Dermis blood vessel endothelial cell (primary cell): ENCODE data around the gene FGD2. TPM values are rescaled to one million over a fixed set of nuclear protein-coding genes. Genes with fewer than 3 reads are reported as not detected.
A peak's percentile ranks its signal among the peaks of the same experiment; 100 is the strongest.
"Not testable (repeated sequence)": the region's sequence is repeated elsewhere in the genome, so short reads cannot be mapped to it uniquely, and the experiment has no call there.

ENCODE experiments used
- DNase-seq: peaks from one replicate; pipeline ENCODE4 v3.0.0; 2010
- total RNA-seq: library from RNA; depleted of rRNA; stranded (reverse); fragments of >200 nt; gene quantifications from 2 replicates; pipeline ENCODE4 v1.2.3, GENCODE V29; 2014

FGD2 gene
- total RNA-seq, 1 donor from 2014 or later, result not detected

DNA sequence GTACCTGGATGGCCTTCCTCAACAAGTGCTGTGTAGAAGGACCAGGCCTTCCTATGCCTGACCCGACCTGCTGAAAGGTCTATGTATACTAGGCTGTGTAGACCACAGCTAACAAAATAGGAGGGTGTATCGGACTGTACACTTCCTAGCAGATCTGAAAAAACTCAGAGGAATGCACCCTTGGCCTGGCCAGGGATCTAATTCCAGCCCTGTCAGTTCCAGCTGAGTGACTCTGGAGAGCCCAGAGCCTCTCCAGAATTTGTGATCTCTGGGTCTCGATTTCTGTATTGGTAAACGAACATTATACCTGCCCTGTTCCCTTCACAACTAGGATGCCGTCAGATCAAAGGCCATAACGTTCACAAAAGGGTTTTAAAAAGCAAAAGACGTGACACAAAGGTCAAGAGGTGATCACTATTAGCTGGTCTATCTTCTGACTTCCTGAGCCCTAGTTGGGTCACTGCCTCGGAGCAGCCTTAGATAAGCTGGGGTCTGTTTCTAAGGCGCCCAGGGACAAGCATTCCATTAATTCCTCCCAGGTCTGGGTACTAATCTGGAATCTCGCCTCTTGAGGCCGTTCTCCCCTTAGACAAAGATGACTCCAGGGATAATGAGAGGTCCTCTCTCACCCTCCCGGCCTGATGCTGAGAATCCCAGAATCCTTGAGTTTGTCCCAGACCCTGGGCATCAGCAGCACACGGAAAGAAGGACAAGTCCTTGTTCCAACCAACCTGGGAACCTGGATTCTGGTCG is 33.4 kb upstream of the FGD2 start:
- no peak for DNase-seq

DNA sequence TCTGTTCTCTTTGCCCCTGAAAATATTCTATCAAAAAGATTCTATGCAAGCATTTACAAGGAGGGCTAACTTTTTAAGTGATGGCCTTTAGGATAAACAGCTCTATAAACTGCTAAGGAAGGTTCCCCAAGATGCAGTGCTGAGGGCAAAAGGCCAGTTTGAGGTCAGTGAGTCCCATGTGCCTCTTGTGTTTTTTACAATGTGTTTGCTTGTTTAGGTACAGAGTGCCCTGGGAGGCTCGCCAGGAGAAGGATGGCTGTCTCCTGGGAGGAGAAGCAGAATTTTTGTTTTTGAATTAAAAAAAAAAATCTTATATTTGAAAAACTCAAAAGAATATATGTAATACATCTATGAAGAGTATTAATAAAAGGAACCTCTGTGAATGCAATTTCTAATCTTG is 32.3 kb upstream of the FGD2 start:
- no peak for DNase-seq

DNA sequence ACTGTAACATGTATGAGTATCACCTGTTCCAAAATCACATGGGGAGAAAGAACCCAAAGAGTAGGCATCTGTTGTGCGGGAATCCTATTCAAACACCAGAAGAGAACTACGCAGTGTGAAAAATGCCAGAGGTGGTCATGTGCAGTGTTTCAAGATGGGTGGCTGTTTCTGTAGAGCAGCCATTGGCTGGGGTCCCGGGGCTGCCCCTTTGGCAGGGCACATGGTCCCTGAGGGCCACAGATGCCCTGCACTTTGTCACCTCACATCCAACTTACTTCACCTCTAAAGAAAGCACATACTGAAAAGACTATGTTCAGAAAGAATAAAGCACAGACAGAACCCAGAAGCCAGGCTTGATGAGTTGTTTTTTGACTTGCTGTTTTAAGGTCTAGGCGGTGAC is 31.8 kb upstream of the FGD2 start:
- no peak for DNase-seq

DNA sequence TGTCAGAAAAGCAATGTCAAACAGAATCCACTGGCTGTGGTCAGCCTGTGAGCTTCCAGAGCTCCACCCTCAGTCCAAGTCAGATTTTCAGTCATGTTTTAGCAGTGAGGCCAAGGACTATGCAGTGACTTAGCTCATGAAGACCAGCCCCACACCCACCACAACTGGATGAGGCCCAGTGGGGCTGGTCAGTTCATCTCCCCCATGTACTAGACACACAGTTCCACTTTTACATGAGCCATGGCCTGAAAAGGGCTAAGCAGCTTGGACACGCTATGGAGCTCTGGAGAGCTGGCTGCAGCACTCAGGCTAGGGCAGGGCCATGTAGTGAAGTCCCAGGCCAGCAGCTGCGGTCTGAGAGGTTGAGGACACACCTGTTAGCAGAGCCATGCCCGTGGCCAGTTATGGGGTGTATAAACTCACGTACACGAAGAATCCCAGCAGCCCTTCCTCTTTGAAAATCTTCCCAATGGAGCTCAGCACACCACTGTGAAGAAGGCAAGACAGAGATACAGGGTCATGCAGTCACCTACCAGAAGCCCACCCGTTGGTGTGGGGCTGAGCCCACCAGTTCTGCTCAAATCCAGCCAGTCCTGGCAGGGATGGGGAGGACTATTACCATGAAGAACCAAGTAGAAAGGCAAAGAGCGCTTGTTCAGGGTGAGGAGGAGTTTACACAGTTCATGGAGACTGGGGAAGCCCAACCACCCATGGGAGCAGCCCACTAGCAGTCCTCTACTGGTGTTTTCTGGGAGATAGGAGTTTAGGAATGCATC is 30.0 kb upstream of the FGD2 start:
- DNase-seq, result no peak

DNA sequence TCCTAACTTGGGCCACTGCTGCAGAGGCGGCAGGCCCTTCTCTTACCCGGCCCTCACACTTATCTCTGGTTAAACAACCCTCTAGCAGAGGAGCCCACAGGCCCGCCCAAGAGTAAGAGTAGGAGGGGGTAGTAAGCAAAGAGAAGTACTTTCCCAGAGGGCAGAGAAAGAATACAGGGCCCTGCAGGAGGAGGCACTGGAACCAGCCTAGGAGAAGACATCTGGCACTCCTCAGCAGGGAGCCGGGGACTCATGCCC is 29.5 kb upstream of the FGD2 start:
- DNase-seq, result no peak

DNA sequence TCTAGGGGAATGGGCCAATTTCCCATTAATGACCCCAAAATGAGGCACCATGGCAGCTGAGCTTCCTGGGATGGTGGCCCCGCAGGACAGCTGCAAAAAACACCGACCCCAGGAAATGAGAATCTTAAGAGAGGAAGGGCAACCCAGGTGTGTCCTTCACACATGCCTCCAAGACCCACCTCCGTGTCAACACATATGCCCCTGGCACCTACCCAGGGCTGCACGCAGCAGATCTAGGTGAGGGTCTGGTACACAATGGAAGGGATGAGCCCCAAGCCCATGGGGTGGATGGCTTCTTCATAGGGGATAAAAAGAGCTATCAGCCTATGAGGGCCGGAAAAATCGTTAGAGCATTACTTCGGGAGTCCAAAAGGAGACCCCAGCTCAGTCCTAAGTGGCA is 28.9 kb upstream of the FGD2 start:
- no peak for DNase-seq

DNA sequence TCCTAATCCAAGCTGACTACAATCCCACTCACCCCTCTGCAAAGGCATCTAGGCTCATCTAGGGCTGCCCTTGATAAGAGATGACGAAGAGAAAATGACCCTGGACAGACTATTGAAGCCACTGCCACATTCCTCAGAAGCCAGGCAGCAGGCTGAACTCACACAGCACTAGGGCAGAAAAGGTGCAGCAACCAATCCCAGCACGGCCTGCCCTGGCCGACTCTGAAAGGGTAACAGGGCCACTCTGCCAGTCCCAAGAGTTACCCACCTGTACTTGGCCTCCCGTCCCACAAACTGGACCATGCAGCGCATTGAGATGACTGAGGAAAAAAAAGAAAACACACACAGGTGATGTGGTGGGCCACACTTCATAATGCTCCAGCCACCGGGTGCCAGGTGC is 28.5 kb upstream of the FGD2 start:
- DNase-seq, result no peak

DNA sequence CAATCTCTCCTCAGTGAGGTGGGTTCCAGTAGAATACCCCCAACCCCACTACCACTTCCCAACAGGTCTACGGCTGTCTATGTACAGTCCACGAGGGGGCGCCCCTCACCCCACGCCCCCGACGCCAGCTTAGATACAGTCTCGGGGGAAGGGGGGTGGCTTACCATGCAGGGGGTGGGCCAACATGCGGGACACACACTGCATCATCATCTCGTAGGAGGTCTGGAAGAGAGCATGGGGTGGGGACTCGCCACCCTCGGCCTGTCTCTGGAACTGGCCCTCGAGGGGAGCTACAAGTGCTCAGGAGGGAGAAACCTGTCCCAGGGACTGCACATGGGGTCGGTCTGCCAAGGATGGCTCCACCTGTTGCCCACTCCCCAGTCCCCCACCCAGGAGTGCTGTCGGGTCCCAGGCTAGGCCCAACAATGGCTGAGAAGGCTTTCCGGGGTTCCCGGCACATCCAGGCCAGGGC is 27.9 kb upstream of the FGD2 start:
- DNase-seq, result peak; percentile 44

DNA sequence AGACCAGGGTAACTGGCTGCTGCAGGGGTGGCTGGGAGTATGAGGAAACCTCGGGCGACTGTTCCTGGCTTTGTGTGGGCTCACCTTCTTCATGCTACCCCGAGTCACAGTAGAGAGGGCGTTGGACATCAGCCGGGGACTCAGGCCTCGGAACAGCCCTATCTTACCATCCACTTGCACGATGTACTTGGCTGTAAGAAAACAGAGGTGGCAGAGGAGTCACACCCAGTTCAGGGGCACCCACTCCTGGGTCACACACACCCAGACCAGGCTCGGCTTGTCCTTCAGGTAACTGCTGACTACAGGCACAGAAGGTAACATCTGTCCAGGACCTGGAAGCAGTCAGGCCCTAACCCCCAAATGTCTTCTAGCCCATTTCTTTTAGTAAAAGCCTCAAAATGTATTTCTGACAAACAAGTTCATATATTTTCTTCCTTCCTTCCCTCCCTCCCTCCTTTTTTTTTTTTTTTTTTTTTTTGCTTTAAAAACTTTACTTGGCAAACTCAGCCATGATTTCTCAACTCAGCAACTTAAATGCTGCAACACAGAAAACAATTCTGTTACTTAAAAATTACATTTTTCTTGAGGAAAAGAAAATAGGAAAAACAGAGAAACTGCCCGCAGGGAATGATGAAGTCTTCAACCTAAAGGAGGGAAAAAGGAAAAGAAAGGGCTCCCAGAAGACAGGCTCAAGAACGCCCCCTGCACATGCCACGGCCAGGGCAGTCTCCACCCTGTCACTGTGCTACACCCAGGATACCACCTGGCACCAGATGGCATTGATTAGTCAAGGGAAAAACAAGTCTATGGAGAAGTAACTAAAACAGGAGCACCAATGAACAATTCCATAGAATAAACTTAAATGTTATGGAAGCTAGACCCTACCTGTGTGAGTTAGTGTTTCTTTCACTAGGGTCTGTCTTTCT is 26.8 kb upstream of the FGD2 start:
- no peak for DNase-seq

DNA sequence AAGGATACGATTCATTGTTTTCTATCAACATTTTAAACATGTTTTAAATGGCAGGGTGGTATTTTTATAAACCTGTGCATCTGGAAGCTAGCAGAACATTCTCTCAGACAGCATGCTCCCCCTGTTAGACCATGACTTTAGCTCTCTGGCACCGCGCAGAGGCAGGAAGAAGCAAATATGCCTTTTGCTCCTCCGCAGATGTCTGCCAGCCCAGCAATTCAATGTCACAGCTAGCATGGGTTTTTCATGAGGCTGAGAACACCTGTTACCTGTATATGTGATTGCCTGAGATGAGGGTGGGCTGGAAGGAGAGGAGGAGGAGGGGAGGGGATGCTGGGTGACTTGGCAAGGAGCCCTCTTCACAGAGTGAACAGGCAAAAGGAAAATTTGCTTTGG is 26.1 kb upstream of the FGD2 start:
- peak; percentile 60 for DNase-seq

DNA sequence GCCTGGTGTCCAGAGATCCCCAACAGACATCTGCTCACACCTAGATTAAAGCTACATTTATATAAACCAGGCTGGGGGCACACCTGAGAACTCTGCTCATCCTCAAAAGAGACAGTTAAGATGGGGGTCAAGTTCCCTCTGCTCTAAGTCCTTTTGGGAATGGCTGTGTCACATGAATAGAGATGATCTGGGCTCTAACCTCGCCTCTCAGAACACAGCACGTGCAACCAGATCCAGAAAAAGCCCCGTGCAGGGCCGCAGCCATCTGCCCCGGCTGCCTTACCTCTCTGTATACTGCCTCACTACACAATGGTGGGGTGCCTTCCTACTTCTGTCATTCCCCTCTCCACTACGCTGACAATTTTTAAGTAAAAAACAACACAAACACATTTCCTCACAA is 25.3 kb upstream of the FGD2 start:
- no peak for DNase-seq

DNA sequence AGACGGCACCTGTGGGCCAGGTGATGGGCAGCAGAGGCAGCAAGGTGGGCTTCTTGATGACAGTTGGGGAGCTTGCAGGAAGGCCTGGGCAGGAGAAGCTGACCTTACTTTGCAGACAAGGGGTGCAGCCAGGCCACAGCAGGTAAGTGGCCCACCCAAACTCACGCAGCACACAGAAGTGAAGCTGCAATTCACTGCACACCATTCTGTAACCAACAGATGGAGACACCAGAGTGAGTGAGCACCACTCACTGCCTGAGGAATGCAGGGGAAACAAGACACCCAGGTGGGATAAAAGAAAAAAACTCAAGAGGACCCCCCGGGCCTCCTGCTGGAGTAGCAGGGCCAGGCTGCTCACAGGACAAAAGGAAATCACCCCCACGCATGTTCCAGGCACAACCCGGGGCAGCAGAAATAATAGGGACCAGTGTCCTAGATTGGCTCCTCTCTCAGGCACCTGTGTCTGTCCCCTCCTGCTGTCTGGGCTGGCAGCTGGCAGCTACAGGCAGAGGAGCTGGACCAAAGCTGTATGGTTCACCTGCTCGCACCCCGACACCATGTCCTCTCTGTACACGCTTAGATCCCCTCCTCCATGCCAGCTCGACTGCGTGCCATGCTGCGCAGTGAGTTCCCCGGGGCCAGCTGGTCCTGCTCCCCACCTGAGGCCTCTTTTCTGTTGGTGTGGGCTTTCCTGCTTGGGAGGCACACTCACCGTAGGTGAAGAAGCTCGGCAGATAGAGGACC is 24.4 kb upstream of the FGD2 start:
- DNase-seq, result no peak

DNA sequence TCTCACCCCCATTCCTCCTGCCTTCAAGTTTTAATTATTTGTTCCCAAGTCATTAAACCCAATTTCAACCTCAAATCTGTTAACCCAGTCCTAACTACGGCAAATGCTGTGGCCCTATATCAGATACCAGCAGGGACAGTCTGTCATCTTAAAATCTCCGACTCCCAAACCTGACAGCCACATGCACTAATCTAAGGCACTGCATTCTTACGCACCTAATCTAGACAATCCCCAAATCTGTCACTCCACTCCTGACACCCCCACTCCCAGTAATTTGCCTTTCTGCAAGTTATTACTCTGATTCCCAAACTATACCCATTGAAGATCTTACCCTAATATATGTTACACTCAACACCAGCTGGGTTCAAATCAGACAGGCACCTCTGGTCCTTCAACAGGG is 21.9 kb upstream of the FGD2 start:
- no peak for DNase-seq

DNA sequence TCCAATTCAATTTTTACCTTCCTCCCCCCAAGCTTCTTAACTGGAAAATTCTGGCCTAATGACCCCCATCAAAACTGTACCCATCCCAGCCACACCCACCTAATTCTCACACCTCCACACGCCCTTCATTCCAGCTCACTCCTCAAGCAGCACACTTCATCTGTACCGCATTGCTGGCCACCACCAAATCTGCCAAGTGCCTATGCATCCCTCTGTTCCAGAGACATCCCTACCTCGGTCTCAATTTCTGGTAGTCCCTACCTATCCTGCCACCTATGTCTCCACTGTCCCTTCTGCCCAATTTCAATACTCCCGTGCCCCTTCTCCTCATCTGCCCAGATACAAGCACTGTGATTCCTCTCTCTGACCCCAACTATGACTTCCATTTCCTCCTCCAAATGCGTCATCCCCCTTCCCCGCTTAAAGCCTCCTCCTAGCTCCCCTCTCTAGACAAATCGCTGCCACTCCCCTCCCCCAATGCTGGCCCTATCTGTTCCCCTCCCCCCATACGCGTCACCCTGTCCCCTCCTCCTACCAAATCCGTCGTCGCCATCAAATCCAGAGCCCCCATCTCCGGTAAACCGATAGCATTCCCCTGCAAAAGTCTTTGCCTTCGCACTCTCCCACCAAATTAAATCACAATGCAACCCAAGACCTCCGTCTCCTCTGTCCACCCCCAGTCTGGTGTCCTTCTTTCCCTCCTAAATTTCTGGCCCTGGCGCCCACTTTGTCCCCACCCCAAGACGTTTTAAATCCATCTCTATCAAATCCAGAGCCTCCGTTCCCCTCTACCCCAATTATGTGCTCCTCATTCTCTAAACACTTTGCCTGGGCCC is 20.7 kb upstream of the FGD2 start:
- peak; percentile 81 for DNase-seq

DNA sequence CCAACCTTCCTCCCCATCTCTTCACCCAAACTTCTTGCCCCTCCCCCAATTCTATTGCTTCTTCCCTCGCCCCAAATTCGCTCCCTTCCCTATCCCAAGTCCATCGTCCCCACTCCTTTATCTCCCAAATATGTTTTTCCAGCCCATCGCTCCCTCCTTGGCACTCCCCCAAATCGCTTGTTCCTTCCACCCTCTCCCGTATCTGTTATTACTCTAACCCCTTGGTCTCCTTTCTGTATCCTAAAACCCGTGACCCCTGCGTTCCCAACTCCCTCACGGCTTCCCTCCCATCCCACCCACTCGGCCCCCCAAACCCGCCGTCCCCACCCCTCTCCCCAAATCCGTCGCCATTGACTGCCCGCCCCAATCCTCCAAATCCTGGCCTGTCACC is 20.0 kb upstream of the FGD2 start:
- peak; percentile 15 for DNase-seq

DNA sequence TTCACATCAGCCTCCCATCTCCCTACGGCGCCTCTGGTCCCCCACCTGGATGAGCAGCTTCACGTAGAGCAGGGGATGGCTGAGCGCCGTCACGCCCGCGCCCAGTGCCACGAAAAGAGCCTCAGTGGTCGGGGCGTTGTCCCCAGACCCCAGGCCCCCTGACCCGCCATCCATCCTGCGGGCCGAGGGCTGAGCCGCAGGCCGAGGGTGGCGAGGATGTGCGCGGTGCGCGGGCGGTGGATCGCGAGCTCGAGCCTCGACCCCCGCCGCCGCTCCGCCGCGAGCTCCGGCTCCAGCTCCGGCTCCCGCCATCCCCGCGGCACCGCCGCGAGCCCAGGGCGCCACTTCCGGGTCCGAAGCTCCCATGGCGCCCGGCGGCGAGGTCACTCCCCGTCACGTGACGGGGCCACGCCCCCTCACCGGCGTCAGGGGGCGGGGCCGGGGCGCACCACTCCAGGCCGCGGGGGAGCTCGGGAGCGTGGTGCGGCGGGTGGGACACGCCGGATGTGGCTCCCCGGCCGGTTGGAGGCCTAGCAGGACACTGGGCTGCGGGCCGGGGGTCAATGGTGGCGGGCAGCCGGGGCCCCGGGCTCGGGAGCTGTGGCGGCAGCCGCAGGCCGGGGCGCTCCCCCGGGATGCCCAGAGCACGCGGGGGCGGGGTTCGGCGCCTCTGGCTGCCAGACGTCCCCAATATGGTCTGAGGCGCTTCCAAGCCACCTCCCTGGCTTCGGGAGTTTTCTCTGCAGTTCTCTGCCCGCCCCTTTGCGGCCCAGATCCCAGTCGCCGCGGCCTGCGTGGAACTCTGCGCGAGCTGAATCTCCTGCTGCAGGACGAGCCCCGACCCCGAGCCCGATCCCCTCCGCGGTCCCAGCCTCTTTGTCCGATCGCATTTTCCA is 19.4 kb upstream of the FGD2 start, which contains the start of gene MTCH1:
MTCH1 (minus strand) TSS at position 389 of the 896 bp plus-strand sequence; CDS start at position 366, 23 bp downstream.
- peak; percentile 94 for DNase-seq

DNA sequence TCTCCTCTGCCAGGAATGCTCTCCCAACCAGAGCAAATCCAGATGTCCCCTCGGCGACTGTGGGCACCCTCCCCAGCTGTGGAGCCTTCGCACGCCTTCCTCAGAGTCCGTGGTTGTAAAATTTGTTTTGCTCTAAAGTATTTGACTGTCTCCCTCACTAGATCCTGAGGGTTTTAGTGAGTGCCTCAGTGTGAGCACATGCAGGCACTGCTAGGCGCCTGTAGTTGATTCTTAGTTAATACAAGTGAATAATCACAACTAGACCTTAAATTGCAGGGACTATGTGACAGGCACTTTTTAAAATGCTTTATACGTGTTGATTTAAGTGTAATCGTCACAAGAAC is 18.8 kb upstream of the FGD2 start:
- DNase-seq, result no peak

DNA sequence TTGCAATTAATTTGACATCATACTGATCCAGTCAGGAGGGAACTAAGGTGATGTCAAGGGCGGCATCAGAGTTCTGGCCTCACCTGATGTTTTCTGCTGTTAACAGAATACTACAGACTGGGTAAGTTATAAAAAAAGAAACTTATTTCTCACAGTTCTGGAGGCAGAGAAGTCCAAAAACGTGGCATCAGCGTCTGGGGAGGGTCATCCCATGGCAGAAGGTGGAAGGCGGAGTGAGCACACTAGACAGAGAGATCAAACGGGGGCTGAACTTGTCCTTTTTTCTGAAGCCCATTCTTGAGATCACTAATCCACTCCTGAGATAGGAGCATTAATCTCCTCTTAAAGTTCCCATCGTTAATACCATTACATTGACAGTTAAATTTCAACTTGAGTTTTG is 16.2 kb upstream of the FGD2 start:
- DNase-seq, result no peak

DNA sequence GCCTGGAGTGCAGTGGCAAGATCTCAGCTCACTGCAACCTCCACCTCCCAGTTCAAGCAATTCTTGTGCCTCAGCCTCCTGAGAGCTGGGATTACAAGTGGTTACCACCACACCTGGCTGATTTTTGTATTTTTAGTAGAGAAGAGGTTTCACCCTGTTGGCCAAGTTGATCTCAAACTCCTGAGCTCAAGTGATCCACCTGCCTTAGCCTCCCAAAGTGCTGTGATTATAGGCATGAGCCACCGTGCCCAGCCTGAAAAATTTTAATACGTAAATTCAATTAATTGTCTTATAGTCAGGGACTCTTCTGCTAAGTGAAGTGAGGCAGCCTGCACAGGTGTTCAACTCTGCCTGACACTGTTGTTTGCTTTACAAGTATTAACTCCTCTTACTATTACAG is 15.1 kb upstream of the FGD2 start:
- not testable (repeated sequence) for DNase-seq
